A549 (cell line): Measurements from ENCODE around the gene PDE4C. TPM values are rescaled to one million over a fixed set of nuclear protein-coding genes. Genes with fewer than 3 reads are reported as not detected.

ENCODE experiments used
- ATAC-seq, 2 experiments: fragments of 200-7000 bp in 1 of 2; fragments of >200 bp in 1 of 2; cut with Nextera tagmentation in 1 of 2; cut with Tn5 transposase in 1 of 2; 3 replicates each; pipeline versions ENCODE4 v1.8.0 to v1.9.1; 2018 to 2020; ENCODE audit warnings: mild to moderate bottlenecking in 1 of 2, moderate library complexity in 1 of 2
- CTCF ChIA-PET: fragments of 300-600 bp; sonication (Branson Sonifier 250); formaldehyde crosslinking; extraction: SDS; loops from one replicate; lab custom pipeline; 2021; ENCODE audit warnings: antibody characterized with exemption, inconsistent platforms; lab: Yijun Ruan, JAX
- POLR2A ChIA-PET: fragments of 350-600 bp; formaldehyde crosslinking; extraction: SDS; loops from one replicate; lab custom pipeline; 2021; ENCODE audit warnings: antibody characterized with exemption, inconsistent platforms; lab: Yijun Ruan, JAX
- DNase-seq, 2 experiments: peaks; one replicate each; pipeline versions ENCODE4 v3.0.0 to v3.0.0-alpha.2; 2011 to 2016; ENCODE audit warnings: low read depth in 1 of 2, low spot score in 1 of 2
- FAIRE-seq: peaks from 2 replicates; lab custom pipeline; 2011; peaks lifted over from hg19 to GRCh38; lab: Jason Lieb, UNC
- H3K27ac ChIP-seq, 2 experiments: fragments of >200 bp; sonication (Bioruptor Twin); formaldehyde crosslinking; 3 replicates each; pipeline ENCODE4 v1.5.1; 2016 to 2017
- H3K4me1 ChIP-seq: fragments of >200 bp; sonication (Bioruptor Twin); formaldehyde crosslinking; 3 replicates; pipeline ENCODE4 v1.6.1; 2016
- H3K4me2 ChIP-seq: fragments of >200 bp; sonication (Bioruptor Twin); formaldehyde crosslinking; 3 replicates; pipeline ENCODE4 v1.6.1; 2016
- H3K4me3 ChIP-seq: fragments of >200 bp; sonication (Bioruptor Twin); formaldehyde crosslinking; 3 replicates; pipeline ENCODE4 v1.5.1; 2016
- H3K9me3 ChIP-seq: fragments of >200 bp; sonication (Bioruptor Twin); formaldehyde crosslinking; 3 replicates; pipeline ENCODE4 v1.6.1; 2016
- BHLHE40 ChIP-seq: IDR thresholded peaks from 2 replicates; pipeline ENCODE4 v1.6.1; 2012; ENCODE audit warnings: low read depth, low read length, inconsistent platforms
- CBX2 ChIP-seq: fragments of 200-600 bp; sonication (generic); IDR thresholded peaks from 2 replicates; pipeline ENCODE4 v1.6.1; 2016; ENCODE audit warnings: low read depth, mild to moderate bottlenecking, borderline replicate concordance
- CHD2 ChIP-seq: fragments of 150-350 bp; IDR thresholded peaks from 2 replicates; pipeline ENCODE4 v1.6.1; 2014; ENCODE audit warnings: low read length; ENCODE audit not compliant: partially characterized antibody
- EP300 ChIP-seq, 2 experiments: fragments of >200 bp; sonication (Bioruptor Twin); formaldehyde crosslinking; IDR thresholded peaks; 2 replicates in 1 of 2; 3 replicates in 1 of 2; pipeline ENCODE4 v1.6.1; 2016 to 2017
- ESRRA ChIP-seq: fragments of 150-350 bp; IDR thresholded peaks from 2 replicates; pipeline ENCODE4 v1.6.1; 2014; ENCODE audit warnings: mild to moderate bottlenecking, low read length, borderline replicate concordance
- FOSB ChIP-seq: fragments of 250-450 bp; sonication (Bioruptor Pico); IDR thresholded peaks from 2 replicates; pipeline ENCODE4 v1.5.0; 2020; ENCODE audit warnings: mild to moderate bottlenecking, moderate library complexity
- FOSL2 ChIP-seq, 2 experiments: fragments of 450-650 bp in 1 of 2; fragments of >200 bp in 1 of 2; sonication (Bioruptor Twin) in 1 of 2; formaldehyde crosslinking; IDR thresholded peaks; 2 replicates each; pipeline versions ENCODE4 v1.5.0 to v1.6.1; 2016 to 2020; ENCODE audit warnings: mild to moderate bottlenecking in 1 of 2, moderate library complexity in 1 of 2
- FOXS1 ChIP-seq: fragments of 250-450 bp; sonication (Bioruptor Pico); IDR thresholded peaks from 2 replicates; pipeline ENCODE4 v1.5.0; 2020; ENCODE audit warnings: mild to moderate bottlenecking, moderate library complexity
- GATA3 ChIP-seq: IDR thresholded peaks from 2 replicates; pipeline ENCODE4 v1.6.1; 2012; ENCODE audit warnings: borderline replicate concordance
- HEYL ChIP-seq: fragments of 250-450 bp; sonication (Bioruptor Pico); IDR thresholded peaks from 2 replicates; pipeline ENCODE4 v1.8.0; 2021; ENCODE audit warnings: mild to moderate bottlenecking, moderate library complexity
- HOXA7 ChIP-seq: fragments of 250-450 bp; sonication (Bioruptor Pico); IDR thresholded peaks from 2 replicates; pipeline ENCODE4 v1.5.0; 2020; ENCODE audit warnings: mild to moderate bottlenecking, moderate library complexity
- HOXB13 ChIP-seq: fragments of 250-450 bp; sonication (Bioruptor Pico); IDR thresholded peaks from 2 replicates; pipeline ENCODE4 v1.5.0; 2020; ENCODE audit warnings: low read depth, mild to moderate bottlenecking, moderate library complexity
- HOXB5 ChIP-seq: fragments of 250-450 bp; sonication (Bioruptor Pico); IDR thresholded peaks from 2 replicates; pipeline ENCODE4 v1.5.0; 2020; ENCODE audit warnings: mild to moderate bottlenecking, moderate library complexity
- JUN ChIP-seq, 2 experiments: fragments of >200 bp; sonication (Bioruptor Twin); formaldehyde crosslinking; IDR thresholded peaks; 2 replicates in 1 of 2; 3 replicates in 1 of 2; pipeline ENCODE4 v1.6.1; 2016 to 2017
- MYC ChIP-seq: IDR thresholded peaks from 2 replicates; pipeline ENCODE4 v1.6.1; 2012; ENCODE audit warnings: mild to moderate bottlenecking, inconsistent platforms, low read length, improper control_type of control experiment, borderline replicate concordance
- NR3C1 ChIP-seq: fragments of >200 bp; sonication (Bioruptor Twin); formaldehyde crosslinking; IDR thresholded peaks from 3 replicates; pipeline ENCODE4 v1.6.1; 2017
- POLR2A ChIP-seq: IDR thresholded peaks from 2 replicates; pipeline ENCODE4 v1.6.1; 2012; ENCODE audit warnings: mild to moderate bottlenecking, low read length
- POLR2AphosphoS2 ChIP-seq: conservative IDR thresholded peaks from 2 replicates; pipeline ENCODE4 v1.6.1; 2012; ENCODE audit warnings: low read length, improper control_type of control experiment, inconsistent platforms
- RAD21 ChIP-seq, 2 experiments: fragments of >200 bp in 1 of 2; sonication (Bioruptor Twin) in 1 of 2; formaldehyde crosslinking in 1 of 2; IDR thresholded peaks in 1 of 2; conservative IDR thresholded peaks in 1 of 2; 2 replicates in 1 of 2; 3 replicates in 1 of 2; pipeline ENCODE4 v1.6.1; 2012 to 2018; ENCODE audit warnings: inconsistent platforms in 1 of 2
- TFCP2L1 ChIP-seq: fragments of 250-450 bp; sonication (Bioruptor Pico); IDR thresholded peaks from 2 replicates; pipeline ENCODE4 v1.5.0; 2021; ENCODE audit warnings: mild to moderate bottlenecking
- ZFP36 ChIP-seq: fragments of 450-650 bp; IDR thresholded peaks from 2 replicates; pipeline ENCODE4 v1.6.1; 2014; ENCODE audit warnings: borderline replicate concordance; ENCODE audit not compliant: partially characterized antibody
- ZSCAN20 ChIP-seq: fragments of 250-450 bp; sonication (Bioruptor Pico); IDR thresholded peaks from 2 replicates; pipeline ENCODE4 v1.8.0; 2022; ENCODE audit warnings: mild to moderate bottlenecking, moderate library complexity
- WGBS: methylation state at CpG from one replicate; pipeline ENCODE4 v1.1.6; 2017; ENCODE audit errors: missing lambda C conversion rate; 5-methylcytosine and 5-hydroxymethylcytosine counted together
- polyA plus RNA-seq, 4 experiments: library from polyadenylated mRNA; depleted of rRNA in 3 of 4; stranded (reverse); fragments of >200 nt; fragmentation: RNase III in 1 of 4; extraction: RNeasy Plus Mini Kit Qiagen cat#74134 plus additional on column Dnase treatment in 1 of 4; gene quantifications; 2 replicates in 3 of 4; 3 replicates in 1 of 4; pipeline ENCODE4 v1.2.3, GENCODE V29; 2011 to 2017
- TF ChIP-seq, protein P1 (sequence below): IDR thresholded peaks from 2 replicates; pipeline ENCODE4 v1.6.1; 2012
- TF ChIP-seq, protein P2 (sequence below): fragments of 250-450 bp; sonication (Bioruptor Pico); IDR thresholded peaks from 2 replicates; pipeline ENCODE4 v1.5.0; 2021; ENCODE audit warnings: mild to moderate bottlenecking, moderate library complexity, borderline replicate concordance
- TF ChIP-seq, protein P3 (sequence below): fragments of >200 bp; sonication (Bioruptor Twin); formaldehyde crosslinking; IDR thresholded peaks from 2 replicates; pipeline ENCODE4 v1.6.1; 2016

PDE4C gene
- polyA plus RNA-seq, 2 of the 4 experiments (the other 2 are of a cell fraction): 0.25 to 0.65 TPM

DNA sequence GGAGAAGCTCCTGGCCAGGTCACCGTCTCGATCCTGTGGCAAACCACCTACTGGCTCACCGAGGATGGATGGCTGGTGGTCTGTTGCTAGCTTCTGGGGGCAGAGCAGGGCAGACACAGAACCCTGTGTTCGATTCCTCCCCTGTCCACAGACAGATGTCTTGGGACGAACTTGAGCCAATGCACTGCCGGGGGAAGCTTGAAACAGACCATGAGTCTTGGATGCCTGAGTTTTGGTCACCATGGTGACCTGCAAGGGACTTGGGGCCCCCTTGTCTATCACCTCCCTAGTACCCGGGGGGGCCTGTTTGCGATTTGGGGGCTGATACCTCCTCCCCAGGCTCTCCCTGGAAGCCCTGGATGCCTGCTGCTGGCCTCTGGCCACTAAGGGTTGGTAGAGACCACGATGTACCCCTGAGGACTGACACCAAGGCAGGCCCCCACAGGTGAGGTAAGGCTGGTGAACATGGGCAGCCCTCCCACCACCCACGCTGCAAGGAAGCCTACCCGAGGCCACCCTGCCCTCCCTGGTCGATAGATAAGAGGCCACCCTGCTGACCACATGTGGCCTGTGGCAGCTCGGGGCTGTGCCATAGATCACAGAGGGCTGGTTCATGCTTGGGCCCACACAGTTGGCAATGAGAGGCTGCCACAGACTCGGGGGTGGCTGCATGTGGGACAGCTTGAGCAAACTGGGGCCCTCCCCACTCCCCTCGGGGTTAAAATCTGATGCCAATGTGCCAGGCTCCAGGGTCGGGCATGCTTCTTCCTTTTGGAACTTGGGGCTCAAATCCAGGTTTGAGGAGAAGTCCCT, 37.3 kb upstream of the PDE4C start:
- Histone ChIP-seq H3K27ac (no peak overlapping the region), H3K4me1 (no peaks in the 10 kb centered on the region), H3K4me3 (no peak overlapping the region), H3K4me2 (no peak overlapping the region), H3K9me3 (no peaks in the 10 kb centered on the region)
- ATAC-seq (no peak), FAIRE-seq (no peak), DNase-seq (no peak)
- TF ChIP-seq CBX2: no peak
- TF ChIP-seq, protein P1, sequence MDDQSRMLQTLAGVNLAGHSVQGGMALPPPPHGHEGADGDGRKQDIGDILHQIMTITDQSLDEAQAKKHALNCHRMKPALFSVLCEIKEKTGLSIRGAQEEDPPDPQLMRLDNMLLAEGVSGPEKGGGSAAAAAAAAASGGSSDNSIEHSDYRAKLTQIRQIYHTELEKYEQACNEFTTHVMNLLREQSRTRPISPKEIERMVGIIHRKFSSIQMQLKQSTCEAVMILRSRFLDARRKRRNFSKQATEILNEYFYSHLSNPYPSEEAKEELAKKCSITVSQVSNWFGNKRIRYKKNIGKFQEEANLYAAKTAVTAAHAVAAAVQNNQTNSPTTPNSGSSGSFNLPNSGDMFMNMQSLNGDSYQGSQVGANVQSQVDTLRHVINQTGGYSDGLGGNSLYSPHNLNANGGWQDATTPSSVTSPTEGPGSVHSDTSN: no peak
- TF ChIP-seq, protein P2, sequence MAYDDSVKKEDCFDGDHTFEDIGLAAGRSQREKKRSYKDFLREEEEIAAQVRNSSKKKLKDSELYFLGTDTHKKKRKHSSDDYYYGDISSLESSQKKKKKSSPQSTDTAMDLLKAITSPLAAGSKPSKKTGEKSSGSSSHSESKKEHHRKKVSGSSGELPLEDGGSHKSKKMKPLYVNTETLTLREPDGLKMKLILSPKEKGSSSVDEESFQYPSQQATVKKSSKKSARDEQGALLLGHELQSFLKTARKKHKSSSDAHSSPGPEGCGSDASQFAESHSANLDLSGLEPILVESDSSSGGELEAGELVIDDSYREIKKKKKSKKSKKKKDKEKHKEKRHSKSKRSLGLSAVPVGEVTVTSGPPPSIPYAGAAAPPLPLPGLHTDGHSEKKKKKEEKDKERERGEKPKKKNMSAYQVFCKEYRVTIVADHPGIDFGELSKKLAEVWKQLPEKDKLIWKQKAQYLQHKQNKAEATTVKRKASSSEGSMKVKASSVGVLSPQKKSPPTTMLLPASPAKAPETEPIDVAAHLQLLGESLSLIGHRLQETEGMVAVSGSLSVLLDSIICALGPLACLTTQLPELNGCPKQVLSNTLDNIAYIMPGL (CRISPR knock-in tag): no peak
- no peak for TF ChIP-seq ZSCAN20 (CRISPR knock-in tag)
- no peak for TF ChIP-seq FOSL2 (IDR thresholded peaks at IDR 0.05)
- TF ChIP-seq FOSL2 (CRISPR knock-in tag; IDR thresholded peaks at IDR 0.05): no peak
- TF ChIP-seq HOXB5 (CRISPR knock-in tag): no peak
- no peak for TF ChIP-seq ESRRA
- TF ChIP-seq HOXA7 (CRISPR knock-in tag): no peak
- TF ChIP-seq ZFP36: no peak
- TF ChIP-seq HEYL (CRISPR knock-in tag): no peak
- TF ChIP-seq MYC: no peak
- TF ChIP-seq EP300 (IDR thresholded peaks at IDR 0.05): no peak
- ChIA-PET POLR2A (interaction anchor here (0.9 kb wide), 1 partner anchor 18 kb away, joined by 3 read pairs; no protein-coding TSS in a partner anchor), CTCF (interaction anchor here (0.7 to 4.3 kb wide), 3 partner anchors 8 to 65 kb away, joined by 3 to 41 read pairs (median 5); no protein-coding TSS in a partner anchor)
- WGBS: 74% methylated on average over 3 of the region's 16 CpGs

DNA sequence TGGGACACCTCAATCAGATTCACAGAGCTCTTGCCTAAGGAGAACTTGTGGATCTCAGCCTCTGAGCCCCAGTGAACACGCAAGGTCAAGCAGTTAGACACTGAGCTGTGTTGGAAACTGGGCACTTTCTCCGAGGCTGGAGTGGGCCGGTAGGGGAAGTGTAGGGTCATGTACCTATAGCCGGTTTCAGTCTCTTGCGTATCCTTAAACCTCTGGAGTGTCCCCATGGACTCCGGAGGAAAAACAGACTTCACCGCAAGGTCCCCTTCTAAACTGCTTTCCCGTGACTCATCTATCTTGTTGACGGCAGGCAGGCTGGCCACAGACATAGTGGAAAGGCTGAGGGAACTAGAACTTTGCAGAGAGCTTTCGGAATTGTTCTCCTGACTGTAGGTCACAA, 36.7 kb upstream of the PDE4C start:
- CTCF ChIA-PET: interaction anchor here (0.7 to 4.3 kb wide), 3 partner anchors 9 to 66 kb away, joined by 3 to 41 read pairs (median 5); no protein-coding TSS in a partner anchor
- no peak for ATAC-seq
- H3K4me3 ChIP-seq: no peak overlapping the region
- POLR2A ChIA-PET: interaction anchor here (0.9 kb wide), 1 partner anchor 19 kb away, joined by 3 read pairs; no protein-coding TSS in a partner anchor
- no peaks in the 10 kb centered on the region for H3K4me1 ChIP-seq
- no peak for FAIRE-seq
- no peak overlapping the region for H3K4me2 ChIP-seq
- no peak overlapping the region for H3K27ac ChIP-seq
- TF ChIP-seq TFCP2L1 (CRISPR knock-in tag): no peak
- no peak for TF ChIP-seq BHLHE40
- TF ChIP-seq GATA3: no peak
- TF ChIP-seq RAD21 (conservative IDR thresholded peaks at IDR 0.05 in 1 of 2, IDR thresholded peaks at IDR 0.05 in 1 of 2): no peak
- TF ChIP-seq CHD2: no peak
- TF ChIP-seq JUN (IDR thresholded peaks at IDR 0.05): no peak
- no peak for TF ChIP-seq NR3C1
- TF ChIP-seq FOSB: no peak
- TF ChIP-seq HOXB13: no peak
- TF ChIP-seq, protein P3, sequence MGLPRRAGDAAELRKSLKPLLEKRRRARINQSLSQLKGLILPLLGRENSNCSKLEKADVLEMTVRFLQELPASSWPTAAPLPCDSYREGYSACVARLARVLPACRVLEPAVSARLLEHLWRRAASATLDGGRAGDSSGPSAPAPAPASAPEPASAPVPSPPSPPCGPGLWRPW: no peak
- no peak for TF ChIP-seq CBX2
- TF ChIP-seq FOXS1 (CRISPR knock-in tag): no peak
- no peak for TF ChIP-seq POLR2A
- no peak for TF ChIP-seq POLR2AphosphoS2
- WGBS: 79% methylated on average over 7 of the region's 10 CpGs
- no peaks in the 10 kb centered on the region for H3K9me3 ChIP-seq
- no peak for DNase-seq
